ENCODE data around the gene SMTN. TPM values are rescaled to one million over a fixed set of nuclear protein-coding genes. Genes with fewer than 3 reads are reported as not detected.

The SMTN gene
- total and polyA plus RNA-seq, 4 donors: 97.7 to 1,240 (median 571) TPM

- Histone ChIP-seq H3K4me1 (ENCODE audit: control insufficient read depth in 1 of 2, insufficient read depth in 2 of 2, low read length in 2 of 2) (no peaks in the 10 kb centered on the region), H3K9me3 (ENCODE audit: control insufficient read depth, low read length) (no peaks in the 10 kb centered on the region), H3K36me3 (ENCODE audit: control insufficient read depth in 1 of 2, insufficient read depth in 2 of 2, low read length in 1 of 2) (peaks cover 0 to 4% of the 10 kb centered on the region in 2 donors), H3K27ac (ENCODE audit: low read depth in 1 of 2, low read length in 2 of 2) (no peak overlapping the region), H3K27me3 (ENCODE audit: control insufficient read depth in 1 of 2, insufficient read depth in 2 of 2, low read length in 1 of 2) (no peaks in the 10 kb centered on the region), H3K4me3 (ENCODE audit: low read length in 2 of 2) (no peak overlapping the region)
- no peak for DNase-seq
- 88% methylated on average over 12 of the region's 12 CpGs for WGBS, 2 donors
- no peak for ATAC-seq (ENCODE audit: low FRiP score)
- intact Hi-C loops (cut with DNase I): no loop called here
Measured at GRCh38 chr22:31079095-31079642, 1.9 kb upstream of the SMTN start.

GRCh38 chr22:31080164-31080847, 812 bp upstream of the SMTN start:
- Histone ChIP-seq H3K27ac (ENCODE audit: low read depth in 1 of 2, low read length in 2 of 2) (peak overlapping the region in 1 of 2 donors; percentile 42), H3K4me1 (ENCODE audit: control insufficient read depth in 1 of 2, insufficient read depth in 2 of 2, low read length in 2 of 2) (no peaks in the 10 kb centered on the region)
- intact Hi-C loops (cut with DNase I): loop anchor here (2.0 to 10.0 kb wide), 4 partner anchors 26 to 446 kb away; partner anchors contain the start of genes MORC2 (in 1 of the 2), SLC35E4 (in 1 of the 2) and TUG1 (in 1 of the 2)

GRCh38 chr22:31081963-31082605, 966 bp downstream of the SMTN start:
- Histone ChIP-seq H3K9me3 (ENCODE audit: control insufficient read depth, low read length) (no peaks in the 10 kb centered on the region), H3K27me3 (ENCODE audit: control insufficient read depth in 1 of 2, insufficient read depth in 2 of 2, low read length in 1 of 2) (no peaks in the 10 kb centered on the region), H3K27ac (ENCODE audit: low read depth in 1 of 2, low read length in 2 of 2) (peak overlapping the region; percentile 34 to 93), H3K4me1 (ENCODE audit: control insufficient read depth in 1 of 2, insufficient read depth in 2 of 2, low read length in 2 of 2) (no peaks in the 10 kb centered on the region), H3K36me3 (ENCODE audit: control insufficient read depth in 1 of 2, insufficient read depth in 2 of 2, low read length in 1 of 2) (peaks cover 0 to 4% of the 10 kb centered on the region in 2 donors), H3K4me3 (ENCODE audit: low read length in 2 of 2) (peak overlapping the region; percentile 87 to 89)
- no peak for DNase-seq
- no peak for ATAC-seq (ENCODE audit: low FRiP score)
- intact Hi-C loops (cut with DNase I): loop anchor here (2.0 to 10.0 kb wide), 6 partner anchors 27 to 447 kb away; partner anchors contain the start of genes MORC2 (in 2 of the 2), TUG1 (in 2 of the 2) and SLC35E4 (in 1 of the 2)
- WGBS, 2 donors: 4 to 5% methylated on average over 6 of the region's 6 CpGs

More at GRCh38 chr22:31080164-31080847, 812 bp upstream of the SMTN start:
- H3K36me3 ChIP-seq (ENCODE audit: control insufficient read depth in 1 of 2, insufficient read depth in 2 of 2, low read length in 1 of 2): peaks cover 0 to 4% of the 10 kb centered on the region in 2 donors
- H3K27me3 ChIP-seq (ENCODE audit: control insufficient read depth in 1 of 2, insufficient read depth in 2 of 2, low read length in 1 of 2): no peaks in the 10 kb centered on the region
- no peaks in the 10 kb centered on the region for H3K9me3 ChIP-seq (ENCODE audit: control insufficient read depth, low read length)
- DNase-seq (no peak), ATAC-seq (ENCODE audit: low FRiP score) (no peak)
- WGBS, 2 donors: 23 to 25% methylated on average over 5 of the region's 5 CpGs
- peak overlapping the region in 1 of 2 donors; percentile 43 for H3K4me3 ChIP-seq (ENCODE audit: low read length in 2 of 2)

GRCh38 chr22:31082606-31083376, 1.7 kb downstream of the SMTN start:
- Histone ChIP-seq H3K27ac (ENCODE audit: low read depth in 1 of 2, low read length in 2 of 2) (peak overlapping the region; percentile 34 to 93), H3K4me1 (ENCODE audit: control insufficient read depth in 1 of 2, insufficient read depth in 2 of 2, low read length in 2 of 2) (no peaks in the 10 kb centered on the region), H3K4me3 (ENCODE audit: low read length in 2 of 2) (peak overlapping the region; percentile 87 to 89), H3K9me3 (ENCODE audit: control insufficient read depth, low read length) (no peaks in the 10 kb centered on the region), H3K27me3 (ENCODE audit: control insufficient read depth in 1 of 2, insufficient read depth in 2 of 2, low read length in 1 of 2) (no peaks in the 10 kb centered on the region), H3K36me3 (ENCODE audit: control insufficient read depth in 1 of 2, insufficient read depth in 2 of 2, low read length in 1 of 2) (peaks cover 0 to 4% of the 10 kb centered on the region in 2 donors)
- ATAC-seq (ENCODE audit: low FRiP score): peak; percentile 52
- WGBS, 2 donors: 13 to 15% methylated on average over 11 of the region's 11 CpGs
- intact Hi-C loops (cut with DNase I): loop anchor here (2.0 to 10.0 kb wide), 5 partner anchors 38 to 448 kb away; partner anchors contain the start of genes MORC2 (in 2 of the 2), TUG1 (in 2 of the 2) and SLC35E4 (in 1 of the 2)
- peak; percentile 87 to 93 for DNase-seq

GRCh38 chr22:31083377-31083768, 2.3 kb downstream of the SMTN start:
- peak in 1 of 2 donors; percentile 54 for DNase-seq
- H3K4me3 ChIP-seq (ENCODE audit: low read length in 2 of 2): peak overlapping the region; percentile 87 to 89
- no peaks in the 10 kb centered on the region for H3K4me1 ChIP-seq (ENCODE audit: control insufficient read depth in 1 of 2, insufficient read depth in 2 of 2, low read length in 2 of 2)
- 7 to 12% methylated on average over 3 of the region's 3 CpGs for WGBS, 2 donors
- peaks cover 3 to 4% of the 10 kb centered on the region in 2 donors for H3K36me3 ChIP-seq (ENCODE audit: control insufficient read depth in 1 of 2, insufficient read depth in 2 of 2, low read length in 1 of 2)
- peak overlapping the region; percentile 30 to 85 for H3K27ac ChIP-seq (ENCODE audit: low read depth in 1 of 2, low read length in 2 of 2)
- ATAC-seq (ENCODE audit: low FRiP score): no peak
- no peaks in the 10 kb centered on the region for H3K27me3 ChIP-seq (ENCODE audit: control insufficient read depth in 1 of 2, insufficient read depth in 2 of 2, low read length in 1 of 2)
- intact Hi-C loops (cut with DNase I): loop anchor here (2.0 to 10.0 kb wide), 5 partner anchors 39 to 449 kb away; partner anchors contain the start of genes MORC2 (in 2 of the 2), TUG1 (in 2 of the 2) and SLC35E4 (in 1 of the 2)
- H3K9me3 ChIP-seq (ENCODE audit: control insufficient read depth, low read length): no peaks in the 10 kb centered on the region

- Histone ChIP-seq H3K4me1 (ENCODE audit: control insufficient read depth in 1 of 2, insufficient read depth in 2 of 2, low read length in 2 of 2) (no peaks in the 10 kb centered on the region), H3K9me3 (ENCODE audit: control insufficient read depth, low read length) (no peaks in the 10 kb centered on the region), H3K4me3 (ENCODE audit: low read length in 2 of 2) (peak overlapping the region; percentile 87 to 89), H3K36me3 (ENCODE audit: control insufficient read depth in 1 of 2, insufficient read depth in 2 of 2, low read length in 1 of 2) (peaks cover 4 to 5% of the 10 kb centered on the region in 2 donors), H3K27ac (ENCODE audit: low read depth in 1 of 2, low read length in 2 of 2) (peak overlapping the region; percentile 23 to 85), H3K27me3 (ENCODE audit: control insufficient read depth in 1 of 2, insufficient read depth in 2 of 2, low read length in 1 of 2) (no peaks in the 10 kb centered on the region)
- intact Hi-C loops (cut with DNase I): loop anchor here (1.0 to 10.0 kb wide), 6 partner anchors 39 to 449 kb away; partner anchors contain the start of genes MORC2 (in 2 of the 2), TUG1 (in 2 of the 2) and SLC35E4 (in 1 of the 2)
- 2 to 3% methylated on average over 18 of the region's 18 CpGs for WGBS, 2 donors
- ATAC-seq (ENCODE audit: low FRiP score) (no peak), DNase-seq (no peak)
Measured at GRCh38 chr22:31083923-31084810, 3.0 kb downstream of the SMTN start.

GRCh38 chr22:31084811-31085492, 3.8 kb downstream of the SMTN start:
- no peaks in the 10 kb centered on the region for H3K9me3 ChIP-seq (ENCODE audit: control insufficient read depth, low read length)
- DNase-seq (peak; percentile 95 to 96), ATAC-seq (ENCODE audit: low FRiP score) (peak; percentile 86)
- H3K27ac ChIP-seq (ENCODE audit: low read depth in 1 of 2, low read length in 2 of 2): peak overlapping the region; percentile 84 to 87
- H3K4me3 ChIP-seq (ENCODE audit: low read length in 2 of 2): peak overlapping the region; percentile 50 to 87
- intact Hi-C loops (cut with DNase I): loop anchor here (1.0 to 10.0 kb wide), 5 partner anchors 48 to 450 kb away; partner anchors contain the start of genes MORC2 (in 1 of the 2), SLC35E4 (in 1 of the 2) and TUG1 (in 1 of the 2)
- no peaks in the 10 kb centered on the region for H3K4me1 ChIP-seq (ENCODE audit: control insufficient read depth in 1 of 2, insufficient read depth in 2 of 2, low read length in 2 of 2)
- peaks cover 4 to 5% of the 10 kb centered on the region in 2 donors for H3K36me3 ChIP-seq (ENCODE audit: control insufficient read depth in 1 of 2, insufficient read depth in 2 of 2, low read length in 1 of 2)
- no peaks in the 10 kb centered on the region for H3K27me3 ChIP-seq (ENCODE audit: control insufficient read depth in 1 of 2, insufficient read depth in 2 of 2, low read length in 1 of 2)
- 0% methylated on average over 45 to 69 of the region's 69 CpGs for WGBS, 2 donors
